A549 (cell line): ENCODE measurements around the gene MED13L.

ENCODE experiments used
- CBX2 ChIP-seq: fragments of 200-600 bp; sonication (generic); IDR thresholded peaks from 2 replicates; pipeline ENCODE4 v1.6.1; 2016; ENCODE audit warnings: low read depth, mild to moderate bottlenecking, borderline replicate concordance
- KDM1A ChIP-seq: fragments of 200-600 bp; sonication (generic); IDR thresholded peaks from 2 replicates; pipeline ENCODE4 v1.6.1; 2016; ENCODE audit warnings: low read depth, mild to moderate bottlenecking
- MYC ChIP-seq: IDR thresholded peaks from 2 replicates; pipeline ENCODE4 v1.6.1; 2012; ENCODE audit warnings: mild to moderate bottlenecking, inconsistent platforms, low read length, improper control_type of control experiment, borderline replicate concordance
- POLR2A ChIP-seq: IDR thresholded peaks from 2 replicates; pipeline ENCODE4 v1.6.1; 2012; ENCODE audit warnings: mild to moderate bottlenecking, low read length
- SMC3 ChIP-seq: fragments of >200 bp; sonication (Bioruptor Twin); formaldehyde crosslinking; IDR thresholded peaks from 3 replicates; pipeline ENCODE4 v1.6.1; 2018; ENCODE audit warnings: inconsistent platforms
- ZC3H11A ChIP-seq: fragments of 450-650 bp; IDR thresholded peaks from 2 replicates; pipeline ENCODE4 v1.6.1; 2014; ENCODE audit warnings: antibody characterized with exemption, mild to moderate bottlenecking
- ZNF302 ChIP-seq: fragments of 250-450 bp; sonication (Bioruptor Pico); IDR thresholded peaks from 2 replicates; pipeline ENCODE4 v1.9.0; 2021; ENCODE audit warnings: inconsistent platforms, mild to moderate bottlenecking, moderate library complexity
- TF ChIP-seq, protein P1 (sequence below): fragments of >200 bp; sonication (Bioruptor Twin); formaldehyde crosslinking; IDR thresholded peaks from 3 replicates; pipeline ENCODE4 v1.5.1; 2016
- TF ChIP-seq, protein P2 (sequence below): fragments of 450-650 bp; IDR thresholded peaks from 2 replicates; pipeline ENCODE4 v1.6.1; 2014; ENCODE audit warnings: antibody characterized with exemption
- TF ChIP-seq, protein P3 (sequence below): IDR thresholded peaks from 2 replicates; pipeline ENCODE4 v1.6.1; 2012

- TF ChIP-seq ZC3H11A (no peak), MYC (no peak), CBX2 (no peak), POLR2A (no peak), ZNF302 (CRISPR knock-in tag) (no peak), KDM1A (no peak), SMC3 (no peak)
- TF ChIP-seq, protein P1, sequence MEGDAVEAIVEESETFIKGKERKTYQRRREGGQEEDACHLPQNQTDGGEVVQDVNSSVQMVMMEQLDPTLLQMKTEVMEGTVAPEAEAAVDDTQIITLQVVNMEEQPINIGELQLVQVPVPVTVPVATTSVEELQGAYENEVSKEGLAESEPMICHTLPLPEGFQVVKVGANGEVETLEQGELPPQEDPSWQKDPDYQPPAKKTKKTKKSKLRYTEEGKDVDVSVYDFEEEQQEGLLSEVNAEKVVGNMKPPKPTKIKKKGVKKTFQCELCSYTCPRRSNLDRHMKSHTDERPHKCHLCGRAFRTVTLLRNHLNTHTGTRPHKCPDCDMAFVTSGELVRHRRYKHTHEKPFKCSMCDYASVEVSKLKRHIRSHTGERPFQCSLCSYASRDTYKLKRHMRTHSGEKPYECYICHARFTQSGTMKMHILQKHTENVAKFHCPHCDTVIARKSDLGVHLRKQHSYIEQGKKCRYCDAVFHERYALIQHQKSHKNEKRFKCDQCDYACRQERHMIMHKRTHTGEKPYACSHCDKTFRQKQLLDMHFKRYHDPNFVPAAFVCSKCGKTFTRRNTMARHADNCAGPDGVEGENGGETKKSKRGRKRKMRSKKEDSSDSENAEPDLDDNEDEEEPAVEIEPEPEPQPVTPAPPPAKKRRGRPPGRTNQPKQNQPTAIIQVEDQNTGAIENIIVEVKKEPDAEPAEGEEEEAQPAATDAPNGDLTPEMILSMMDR = no peak
- TF ChIP-seq, protein P2, sequence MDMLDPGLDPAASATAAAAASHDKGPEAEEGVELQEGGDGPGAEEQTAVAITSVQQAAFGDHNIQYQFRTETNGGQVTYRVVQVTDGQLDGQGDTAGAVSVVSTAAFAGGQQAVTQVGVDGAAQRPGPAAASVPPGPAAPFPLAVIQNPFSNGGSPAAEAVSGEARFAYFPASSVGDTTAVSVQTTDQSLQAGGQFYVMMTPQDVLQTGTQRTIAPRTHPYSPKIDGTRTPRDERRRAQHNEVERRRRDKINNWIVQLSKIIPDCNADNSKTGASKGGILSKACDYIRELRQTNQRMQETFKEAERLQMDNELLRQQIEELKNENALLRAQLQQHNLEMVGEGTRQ = no peak
- TF ChIP-seq, protein P3, sequence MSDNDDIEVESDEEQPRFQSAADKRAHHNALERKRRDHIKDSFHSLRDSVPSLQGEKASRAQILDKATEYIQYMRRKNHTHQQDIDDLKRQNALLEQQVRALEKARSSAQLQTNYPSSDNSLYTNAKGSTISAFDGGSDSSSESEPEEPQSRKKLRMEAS = no peak
These were observed 200.1 kb downstream of the MED13L start for GRCh38 chr12:116077431-116077830.
